WTC11 (cell line): Measurements from ENCODE around the gene AKR1D1. TPM values are rescaled to one million over a fixed set of nuclear protein-coding genes. Genes with fewer than 3 reads are reported as not detected.

Experiments
- ATAC-seq: fragments of 200-7000 bp; cut with Tn5 transposase; 2 replicates; pipeline ENCODE4 v1.10.0; 2021; ENCODE audit warnings: mild to moderate bottlenecking, moderate library complexity
- CTCF ChIA-PET: fragments of 300-600 bp; sonication (Branson Sonifier 250); formaldehyde crosslinking; loops from one replicate; lab custom pipeline; 2021; ENCODE audit warnings: antibody characterized with exemption; lab: Charles Lee
- POLR2A ChIA-PET: fragments of 350-600 bp; sonication (Branson Sonifier 250); formaldehyde crosslinking; loops from one replicate; lab custom pipeline; 2021; ENCODE audit warnings: antibody characterized with exemption; lab: Charles Lee
- DNase-seq: peaks from one replicate; pipeline ENCODE4 v3.0.0; 2021; ENCODE audit warnings: low spot score
- H3K27ac Mint-ChIP-seq: 2 replicates; pipeline ENCODE4 v1.8.0; 2021; ENCODE audit warnings: mixed read lengths
- H3K27me3 Mint-ChIP-seq: 2 replicates; pipeline ENCODE4 v1.8.0; 2021; ENCODE audit warnings: low read depth, mild to moderate bottlenecking, moderate library complexity, mixed read lengths
- H3K36me3 Mint-ChIP-seq: 2 replicates; pipeline ENCODE4 v1.8.0; 2021; ENCODE audit warnings: mixed read lengths
- H3K4me1 Mint-ChIP-seq: 2 replicates; pipeline ENCODE4 v1.8.0; 2022; ENCODE audit warnings: mixed read lengths
- H3K4me3 Mint-ChIP-seq: 2 replicates; pipeline ENCODE4 v1.8.0; 2021; ENCODE audit warnings: mild to moderate bottlenecking, moderate library complexity, mixed read lengths
- H3K9me3 Mint-ChIP-seq: 2 replicates; pipeline ENCODE4 v1.8.0; 2021; ENCODE audit warnings: mixed read lengths
- E2F4 ChIP-seq: sonication (generic); formaldehyde crosslinking; IDR thresholded peaks from 2 replicates; pipeline ENCODE4 v1.8.1; 2022; ENCODE audit warnings: low read depth, mild to moderate bottlenecking, moderate library complexity, missing genetic modification reagents, borderline replicate concordance
- E2F5 ChIP-seq: sonication (generic); formaldehyde crosslinking; IDR thresholded peaks from 2 replicates; pipeline ENCODE4 v1.8.1; 2022; ENCODE audit warnings: mild to moderate bottlenecking, moderate library complexity, missing genetic modification reagents
- ESRRA ChIP-seq: sonication (generic); formaldehyde crosslinking; IDR thresholded peaks from 2 replicates; pipeline ENCODE4 v1.8.1; 2022; ENCODE audit warnings: mild to moderate bottlenecking, missing genetic modification reagents, borderline replicate concordance
- ETV6 ChIP-seq: sonication (generic); formaldehyde crosslinking; IDR thresholded peaks from 2 replicates; pipeline ENCODE4 v1.8.1; 2022; ENCODE audit warnings: mild to moderate bottlenecking, missing genetic modification reagents
- FOXJ3 ChIP-seq: sonication (generic); formaldehyde crosslinking; IDR thresholded peaks from 2 replicates; pipeline ENCODE4 v1.9.0; 2021; ENCODE audit warnings: missing genetic modification reagents, mild to moderate bottlenecking, borderline replicate concordance
- FOXK1 ChIP-seq: sonication (generic); formaldehyde crosslinking; IDR thresholded peaks from 2 replicates; pipeline ENCODE4 v1.8.0; 2022; ENCODE audit warnings: mild to moderate bottlenecking, moderate library complexity, missing genetic modification reagents
- GABPB1 ChIP-seq: sonication (generic); formaldehyde crosslinking; IDR thresholded peaks from 2 replicates; pipeline ENCODE4 v1.8.1; 2023; ENCODE audit warnings: mild to moderate bottlenecking, missing genetic modification reagents
- HMGA2 ChIP-seq: fragments of 250-450 bp; sonication (Bioruptor Pico); IDR thresholded peaks from 2 replicates; pipeline ENCODE4 v1.4.0; 2021; ENCODE audit warnings: mild to moderate bottlenecking, moderate library complexity
- NFATC4 ChIP-seq: fragments of 250-450 bp; sonication (Bioruptor Pico); IDR thresholded peaks from 2 replicates; pipeline ENCODE4 v1.9.0; 2021; ENCODE audit warnings: mild to moderate bottlenecking
- NR2C2 ChIP-seq: sonication (generic); formaldehyde crosslinking; IDR thresholded peaks from 2 replicates; pipeline ENCODE4 v1.8.0; 2022; ENCODE audit warnings: mild to moderate bottlenecking, missing genetic modification reagents
- PREB ChIP-seq: sonication (generic); formaldehyde crosslinking; IDR thresholded peaks from 2 replicates; pipeline ENCODE4 v1.8.1; 2022; ENCODE audit warnings: mild to moderate bottlenecking, missing genetic modification reagents, moderate library complexity, borderline replicate concordance
- RELA ChIP-seq: sonication (generic); formaldehyde crosslinking; IDR thresholded peaks from 2 replicates; pipeline ENCODE4 v1.8.1; 2022; ENCODE audit warnings: missing genetic modification reagents, mild to moderate bottlenecking, borderline replicate concordance
- SOX15 ChIP-seq: fragments of 250-450 bp; sonication (Bioruptor Pico); IDR thresholded peaks from 2 replicates; pipeline ENCODE4 v1.9.0; 2021; ENCODE audit warnings: mild to moderate bottlenecking
- STAT6 ChIP-seq: sonication (generic); formaldehyde crosslinking; conservative IDR thresholded peaks from 2 replicates; pipeline ENCODE4 v1.8.1; 2023; ENCODE audit warnings: mild to moderate bottlenecking, low read depth, missing genetic modification reagents, moderate library complexity
- TP53 ChIP-seq: sonication (generic); formaldehyde crosslinking; IDR thresholded peaks from 2 replicates; pipeline ENCODE4 v1.8.1; 2023; ENCODE audit warnings: mild to moderate bottlenecking, missing genetic modification reagents
- ZSCAN18 ChIP-seq: fragments of 250-450 bp; sonication (Bioruptor Pico); IDR thresholded peaks from 2 replicates; pipeline ENCODE4 v2.1.2; 2022; ENCODE audit warnings: mild to moderate bottlenecking, moderate library complexity
- total RNA-seq: library from RNA; stranded (reverse); gene quantifications from 3 replicates; pipeline ENCODE4 v1.2.3, GENCODE V29; 2021
- TF ChIP-seq, protein P1 (sequence below): sonication (generic); formaldehyde crosslinking; IDR thresholded peaks from 2 replicates; pipeline ENCODE4 v1.8.0; 2022; ENCODE audit warnings: mild to moderate bottlenecking, missing genetic modification reagents
- TF ChIP-seq, protein P2 (sequence below): sonication (generic); formaldehyde crosslinking; conservative IDR thresholded peaks from 2 replicates; pipeline ENCODE4 v1.8.1; 2022; ENCODE audit warnings: mild to moderate bottlenecking, missing genetic modification reagents
- TF ChIP-seq, protein P3 (sequence below): sonication (generic); formaldehyde crosslinking; IDR thresholded peaks from 2 replicates; pipeline ENCODE4 v1.8.0; 2022; ENCODE audit warnings: mild to moderate bottlenecking, missing genetic modification reagents
- TF ChIP-seq, protein P4 (sequence below): fragments of 250-450 bp; sonication (Bioruptor Pico); IDR thresholded peaks from 2 replicates; pipeline ENCODE4 v1.9.0; 2021; ENCODE audit warnings: mild to moderate bottlenecking

The AKR1D1 gene
- total RNA-seq, 1 experiment from 2014 or later: 0.24 TPM

DNA sequence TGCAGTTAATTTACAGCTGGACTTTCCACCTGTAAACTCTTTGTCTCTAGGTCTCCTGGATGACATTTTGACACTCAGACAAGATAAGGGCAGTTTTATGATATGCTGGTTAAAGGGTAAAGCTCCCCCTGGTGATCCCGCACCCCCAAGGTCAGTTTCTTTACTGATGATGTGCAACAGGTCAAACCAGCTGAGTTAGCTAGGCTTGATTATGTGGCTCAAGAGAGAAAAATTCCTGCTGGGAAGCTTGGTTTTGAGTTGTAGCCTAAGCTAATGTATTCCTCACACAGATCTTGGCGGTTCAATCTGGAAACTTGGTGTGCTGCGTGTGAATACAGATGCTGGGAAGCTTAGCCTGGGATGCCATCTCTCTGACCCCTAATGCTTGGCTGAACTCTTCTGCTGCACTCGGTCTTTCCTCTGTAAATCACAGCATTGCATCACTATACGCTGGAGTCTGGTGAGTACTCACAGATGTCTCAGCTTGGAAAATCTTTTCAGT is 11.4 kb upstream of the AKR1D1 start:
- ChIA-PET CTCF (interaction anchor here (0.5 to 1.3 kb wide), 4 partner anchors 63 to 724 kb away, joined by 3 to 5 read pairs (median 4); partner anchors contain the start of gene CREB3L2), POLR2A (interaction anchor here (1.6 kb wide), 1 partner anchor 394 kb away, joined by 6 read pairs; no protein-coding TSS in a partner anchor)
- H3K4me3 Mint-ChIP-seq: no peak overlapping the region
- peak; percentile 73 for ATAC-seq
- H3K36me3 Mint-ChIP-seq: no peaks in the 10 kb centered on the region
- TF ChIP-seq ETV6 (CRISPR knock-in tag) (no peak), GABPB1 (CRISPR knock-in tag) (peak; percentile 88)
- TF ChIP-seq, all 79 proteins: peak for 1
- H3K27ac Mint-ChIP-seq: 0 out of 2 replicates have a peak overlapping the region, but pooled peaks have one; percentile 28
- H3K9me3 Mint-ChIP-seq: no peaks in the 10 kb centered on the region
- H3K27me3 Mint-ChIP-seq: no peaks in the 10 kb centered on the region
- peaks cover 7% of the 10 kb centered on the region for H3K4me1 Mint-ChIP-seq
- peak; percentile 16 for DNase-seq

- H3K4me1 Mint-ChIP-seq: peaks cover 7% of the 10 kb centered on the region
- POLR2A ChIA-PET: no interaction called here
- peaks cover 3% of the 10 kb centered on the region; the same call in 1 of the 2 replicates for H3K9me3 Mint-ChIP-seq
Observed at GRCh38 chr7:138065827-138066226, 10.4 kb upstream of the AKR1D1 start.

More at GRCh38 chr7:138065827-138066226, 10.4 kb upstream of the AKR1D1 start:
- TF ChIP-seq, protein P1, sequence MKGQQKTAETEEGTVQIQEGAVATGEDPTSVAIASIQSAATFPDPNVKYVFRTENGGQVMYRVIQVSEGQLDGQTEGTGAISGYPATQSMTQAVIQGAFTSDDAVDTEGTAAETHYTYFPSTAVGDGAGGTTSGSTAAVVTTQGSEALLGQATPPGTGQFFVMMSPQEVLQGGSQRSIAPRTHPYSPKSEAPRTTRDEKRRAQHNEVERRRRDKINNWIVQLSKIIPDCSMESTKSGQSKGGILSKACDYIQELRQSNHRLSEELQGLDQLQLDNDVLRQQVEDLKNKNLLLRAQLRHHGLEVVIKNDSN (CRISPR knock-in tag): no peak
- TF ChIP-seq E2F4 (CRISPR knock-in tag) (no peak), E2F5 (CRISPR knock-in tag) (no peak), NR2C2 (CRISPR knock-in tag) (no peak), HMGA2 (CRISPR knock-in tag) (no peak), ZSCAN18 (CRISPR knock-in tag) (no peak), RELA (CRISPR knock-in tag) (no peak), STAT6 (CRISPR knock-in tag) (no peak), FOXJ3 (no peak), NFATC4 (no peak), SOX15 (CRISPR knock-in tag) (no peak), FOXK1 (CRISPR knock-in tag) (no peak), ESRRA (CRISPR knock-in tag) (no peak), PREB (no peak), TP53 (CRISPR knock-in tag) (no peak)
- TF ChIP-seq, protein P2, sequence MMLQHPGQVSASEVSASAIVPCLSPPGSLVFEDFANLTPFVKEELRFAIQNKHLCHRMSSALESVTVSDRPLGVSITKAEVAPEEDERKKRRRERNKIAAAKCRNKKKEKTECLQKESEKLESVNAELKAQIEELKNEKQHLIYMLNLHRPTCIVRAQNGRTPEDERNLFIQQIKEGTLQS (CRISPR knock-in tag): no peak
- TF ChIP-seq, protein P3, sequence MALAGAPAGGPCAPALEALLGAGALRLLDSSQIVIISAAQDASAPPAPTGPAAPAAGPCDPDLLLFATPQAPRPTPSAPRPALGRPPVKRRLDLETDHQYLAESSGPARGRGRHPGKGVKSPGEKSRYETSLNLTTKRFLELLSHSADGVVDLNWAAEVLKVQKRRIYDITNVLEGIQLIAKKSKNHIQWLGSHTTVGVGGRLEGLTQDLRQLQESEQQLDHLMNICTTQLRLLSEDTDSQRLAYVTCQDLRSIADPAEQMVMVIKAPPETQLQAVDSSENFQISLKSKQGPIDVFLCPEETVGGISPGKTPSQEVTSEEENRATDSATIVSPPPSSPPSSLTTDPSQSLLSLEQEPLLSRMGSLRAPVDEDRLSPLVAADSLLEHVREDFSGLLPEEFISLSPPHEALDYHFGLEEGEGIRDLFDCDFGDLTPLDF (CRISPR knock-in tag): no peak
- TF ChIP-seq, protein P4, sequence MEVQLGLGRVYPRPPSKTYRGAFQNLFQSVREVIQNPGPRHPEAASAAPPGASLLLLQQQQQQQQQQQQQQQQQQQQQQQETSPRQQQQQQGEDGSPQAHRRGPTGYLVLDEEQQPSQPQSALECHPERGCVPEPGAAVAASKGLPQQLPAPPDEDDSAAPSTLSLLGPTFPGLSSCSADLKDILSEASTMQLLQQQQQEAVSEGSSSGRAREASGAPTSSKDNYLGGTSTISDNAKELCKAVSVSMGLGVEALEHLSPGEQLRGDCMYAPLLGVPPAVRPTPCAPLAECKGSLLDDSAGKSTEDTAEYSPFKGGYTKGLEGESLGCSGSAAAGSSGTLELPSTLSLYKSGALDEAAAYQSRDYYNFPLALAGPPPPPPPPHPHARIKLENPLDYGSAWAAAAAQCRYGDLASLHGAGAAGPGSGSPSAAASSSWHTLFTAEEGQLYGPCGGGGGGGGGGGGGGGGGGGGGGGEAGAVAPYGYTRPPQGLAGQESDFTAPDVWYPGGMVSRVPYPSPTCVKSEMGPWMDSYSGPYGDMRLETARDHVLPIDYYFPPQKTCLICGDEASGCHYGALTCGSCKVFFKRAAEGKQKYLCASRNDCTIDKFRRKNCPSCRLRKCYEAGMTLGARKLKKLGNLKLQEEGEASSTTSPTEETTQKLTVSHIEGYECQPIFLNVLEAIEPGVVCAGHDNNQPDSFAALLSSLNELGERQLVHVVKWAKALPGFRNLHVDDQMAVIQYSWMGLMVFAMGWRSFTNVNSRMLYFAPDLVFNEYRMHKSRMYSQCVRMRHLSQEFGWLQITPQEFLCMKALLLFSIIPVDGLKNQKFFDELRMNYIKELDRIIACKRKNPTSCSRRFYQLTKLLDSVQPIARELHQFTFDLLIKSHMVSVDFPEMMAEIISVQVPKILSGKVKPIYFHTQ: no peak
- DNase-seq (no peak), ATAC-seq (no peak)
- Mint-ChIP-seq H3K36me3 (no peaks in the 10 kb centered on the region), H3K27me3 (no peaks in the 10 kb centered on the region), H3K27ac (no peak overlapping the region), H3K4me3 (no peak overlapping the region)
- CTCF ChIA-PET: interaction anchor here (1.2 to 1.3 kb wide), 2 partner anchors 64 to 162 kb away, joined by 3 to 5 read pairs; partner anchors contain the start of gene CREB3L2
